ENCODE results near the gene GOLGA3.

The GOLGA3 gene

DNA sequence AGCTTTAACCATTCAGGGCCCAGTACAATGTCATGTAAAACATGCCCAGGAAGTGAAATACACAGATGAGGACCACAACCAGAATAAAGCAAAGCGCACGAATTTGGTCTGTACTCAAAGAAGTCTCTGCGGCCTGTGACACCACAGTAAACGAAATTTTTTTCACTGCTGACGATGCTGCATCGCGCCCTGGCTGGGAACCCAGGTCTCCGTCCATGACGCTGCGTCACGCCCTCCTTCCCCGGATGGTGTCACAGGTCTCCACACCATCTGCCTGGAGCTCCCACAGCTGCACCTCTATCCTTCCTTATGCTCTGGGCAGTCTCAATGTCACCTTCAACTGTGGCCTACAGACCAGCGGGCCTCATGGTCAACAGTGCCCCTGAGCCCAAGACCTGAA, 84.8 kb downstream of the GOLGA3 start:
- DNase-seq (ENCODE audit: low read depth): no peak

GRCh38 chr12:132741620-132742019, 87.0 kb downstream of the GOLGA3 start:
- DNase-seq (ENCODE audit: low read depth): no peak

DNA sequence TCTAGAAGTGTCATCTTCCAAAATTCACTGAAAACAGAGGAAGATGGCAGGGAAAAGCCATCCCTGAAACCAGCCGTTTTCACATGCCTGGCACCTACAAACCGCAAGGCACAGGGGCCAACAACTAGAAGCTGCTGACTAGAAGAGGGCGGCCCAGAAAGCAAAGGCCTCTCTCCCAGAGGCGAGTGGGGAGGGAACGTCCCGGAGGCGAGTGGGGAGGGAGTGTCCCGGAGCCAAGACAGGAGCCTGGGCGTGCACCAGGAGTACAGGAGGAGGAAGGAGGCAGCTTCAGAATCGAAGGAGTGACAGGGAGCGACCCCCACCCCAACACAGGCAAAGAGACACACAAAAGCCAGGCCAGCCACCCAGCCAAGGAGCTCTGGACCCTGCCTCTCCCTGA, 88.0 kb downstream of the GOLGA3 start:
- no peak for DNase-seq (ENCODE audit: low read depth)

GRCh38 chr12:132740313-132740646, 88.4 kb downstream of the GOLGA3 start:
- no peak for DNase-seq (ENCODE audit: low read depth)

DNA sequence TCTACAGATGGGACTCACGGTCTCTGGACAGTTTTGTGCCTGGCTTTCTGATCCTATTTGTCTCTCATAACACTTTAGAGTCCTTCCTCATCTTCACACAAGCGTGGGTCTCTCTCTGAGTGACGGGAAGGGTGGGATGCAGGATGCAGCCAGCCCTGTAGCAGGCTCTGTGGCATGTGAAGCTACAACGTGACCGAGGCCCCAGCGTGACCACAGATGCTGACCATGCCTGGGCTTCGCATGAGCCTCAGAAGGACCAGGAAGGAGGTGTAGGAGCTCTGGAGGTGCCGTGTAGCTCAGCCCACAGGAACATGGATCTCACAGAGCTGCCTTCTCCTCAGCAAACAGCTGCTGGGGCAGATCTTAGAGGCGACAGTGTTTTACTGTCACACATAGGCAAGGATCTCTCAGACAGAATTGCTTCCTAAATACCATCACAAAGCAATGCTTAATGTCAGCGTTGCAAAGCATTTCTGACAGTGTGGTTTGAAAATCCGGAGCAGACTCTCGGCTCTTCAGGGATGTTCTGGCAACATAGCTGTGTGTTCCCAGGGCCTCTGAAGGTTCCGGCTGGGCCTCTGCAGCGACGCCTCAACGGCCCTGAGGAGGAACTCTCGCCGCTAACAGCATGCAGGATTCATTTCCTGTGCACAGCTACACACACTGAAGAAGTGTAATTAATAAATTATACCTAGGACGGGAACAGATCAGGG, 88.9 kb downstream of the GOLGA3 start:
- DNase-seq (ENCODE audit: low read depth): no peak

DNA sequence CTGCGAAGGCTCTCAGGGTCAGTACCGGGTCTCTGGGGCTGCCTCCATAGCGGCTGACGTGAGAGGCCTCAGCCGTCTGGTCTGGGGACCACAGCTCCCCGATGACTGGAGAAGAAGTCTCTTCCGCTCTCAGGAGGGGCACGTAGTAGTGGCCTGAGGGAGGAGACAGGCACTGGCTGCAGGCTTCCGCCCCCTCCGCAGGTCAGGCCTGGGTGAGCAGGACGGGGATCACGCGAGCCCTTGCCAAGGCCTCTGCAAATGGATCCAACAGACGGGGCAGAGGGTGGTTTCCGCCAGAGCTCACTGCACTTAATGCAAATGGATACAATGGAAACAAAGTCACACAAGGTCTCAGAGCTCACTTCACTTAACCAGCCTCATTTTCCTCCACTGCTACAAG, 91.8 kb downstream of the GOLGA3 start:
- DNase-seq (ENCODE audit: low read depth): no peak

GRCh38 chr12:132736378-132736777, 92.3 kb downstream of the GOLGA3 start:
- DNase-seq (ENCODE audit: low read depth): no peak

DNA sequence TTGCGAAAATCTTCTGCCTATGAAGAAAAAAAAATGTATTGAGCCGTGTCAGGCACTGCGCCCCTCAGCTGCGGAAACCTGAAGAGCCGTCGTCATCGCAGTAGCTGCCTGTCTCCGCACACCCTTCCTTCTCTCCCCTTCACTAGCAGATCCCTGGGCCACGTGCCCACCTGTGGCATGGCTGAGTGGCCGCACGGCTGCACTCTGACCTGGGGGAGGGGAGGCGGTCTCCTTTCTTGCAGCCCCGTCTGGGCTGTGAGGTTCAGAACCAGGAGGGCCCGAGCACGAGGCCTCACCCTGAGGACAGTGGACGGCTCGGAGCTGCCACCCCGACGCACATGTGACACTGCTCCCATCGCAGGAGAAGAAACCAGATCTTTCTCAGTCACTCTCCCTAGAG, 93.2 kb downstream of the GOLGA3 start:
- DNase-seq (ENCODE audit: low read depth): no peak

DNA sequence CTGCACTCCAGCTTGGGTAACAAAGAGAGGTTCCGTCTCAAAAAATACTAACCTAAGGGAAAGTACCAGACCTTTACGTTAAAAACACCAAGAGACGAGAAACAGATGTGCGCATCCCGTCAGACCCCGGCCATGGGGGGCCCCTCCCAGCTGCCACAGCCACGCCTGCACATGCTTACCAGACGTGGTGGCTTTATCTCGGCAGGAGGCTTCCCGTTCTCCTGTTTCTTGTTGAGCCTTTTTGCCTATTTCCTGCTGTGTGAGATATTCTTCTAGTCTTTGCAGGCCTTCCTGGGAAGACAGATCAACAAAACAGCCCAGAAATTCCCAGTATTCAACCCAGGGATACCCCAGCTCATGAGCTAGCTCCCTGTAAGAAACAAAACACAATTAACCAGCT, 94.5 kb downstream of the GOLGA3 start:
- no peak for DNase-seq (ENCODE audit: low read depth)

DNA sequence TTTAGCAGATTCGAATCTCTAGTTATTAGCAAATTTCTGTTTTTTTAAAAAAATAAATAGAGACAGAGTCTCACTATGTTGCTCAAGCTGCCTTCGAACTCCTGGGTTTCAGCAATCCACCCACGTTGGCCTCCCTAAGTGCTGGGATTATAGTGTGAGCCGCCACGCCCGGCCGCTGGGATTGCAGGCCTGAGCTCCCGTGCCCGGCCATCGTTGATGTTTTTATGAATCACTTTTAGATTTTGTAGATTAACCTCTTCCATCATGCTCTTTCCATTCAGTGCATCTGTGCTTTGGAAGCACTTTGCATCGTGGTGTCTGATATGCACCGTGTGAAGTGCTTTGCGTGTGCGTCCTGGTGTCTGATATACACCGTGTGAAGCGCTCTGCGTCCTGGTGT, 97.1 kb downstream of the GOLGA3 start:
- no peak for DNase-seq (ENCODE audit: low read depth)

- DNase-seq (ENCODE audit: low read depth): no peak
These were observed 98.3 kb downstream of the GOLGA3 start for GRCh38 chr12:132730353-132730752.

- no peak for DNase-seq (ENCODE audit: low read depth)
These were observed 98.9 kb downstream of the GOLGA3 start for GRCh38 chr12:132729541-132730320.

DNA sequence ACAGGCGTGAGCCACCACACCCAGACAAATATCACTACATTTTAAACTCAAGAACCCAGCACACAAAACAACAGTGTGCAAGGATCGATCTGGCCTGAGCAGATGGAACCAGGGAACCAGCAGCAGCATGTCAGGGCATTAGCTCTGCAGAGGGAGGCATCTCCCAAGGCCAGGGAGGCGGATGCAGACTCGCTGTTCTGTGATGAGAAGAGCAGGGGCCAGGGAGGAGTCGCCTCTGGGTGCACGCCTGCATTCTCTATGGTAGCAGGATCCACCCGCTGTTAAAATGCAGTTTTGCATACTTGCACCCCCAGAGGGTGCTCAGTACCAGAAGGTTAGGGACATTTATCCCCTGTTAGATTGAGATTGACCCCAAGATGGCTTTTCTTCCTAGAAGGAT, 100.2 kb downstream of the GOLGA3 start:
- no peak for DNase-seq (ENCODE audit: low read depth)

- DNase-seq (ENCODE audit: low read depth): no peak
These were observed 101.4 kb downstream of the GOLGA3 start for GRCh38 chr12:132727091-132727794.

- no peak for DNase-seq (ENCODE audit: low read depth)
These were observed 102.3 kb downstream of the GOLGA3 start for GRCh38 chr12:132726386-132726785.

DNA sequence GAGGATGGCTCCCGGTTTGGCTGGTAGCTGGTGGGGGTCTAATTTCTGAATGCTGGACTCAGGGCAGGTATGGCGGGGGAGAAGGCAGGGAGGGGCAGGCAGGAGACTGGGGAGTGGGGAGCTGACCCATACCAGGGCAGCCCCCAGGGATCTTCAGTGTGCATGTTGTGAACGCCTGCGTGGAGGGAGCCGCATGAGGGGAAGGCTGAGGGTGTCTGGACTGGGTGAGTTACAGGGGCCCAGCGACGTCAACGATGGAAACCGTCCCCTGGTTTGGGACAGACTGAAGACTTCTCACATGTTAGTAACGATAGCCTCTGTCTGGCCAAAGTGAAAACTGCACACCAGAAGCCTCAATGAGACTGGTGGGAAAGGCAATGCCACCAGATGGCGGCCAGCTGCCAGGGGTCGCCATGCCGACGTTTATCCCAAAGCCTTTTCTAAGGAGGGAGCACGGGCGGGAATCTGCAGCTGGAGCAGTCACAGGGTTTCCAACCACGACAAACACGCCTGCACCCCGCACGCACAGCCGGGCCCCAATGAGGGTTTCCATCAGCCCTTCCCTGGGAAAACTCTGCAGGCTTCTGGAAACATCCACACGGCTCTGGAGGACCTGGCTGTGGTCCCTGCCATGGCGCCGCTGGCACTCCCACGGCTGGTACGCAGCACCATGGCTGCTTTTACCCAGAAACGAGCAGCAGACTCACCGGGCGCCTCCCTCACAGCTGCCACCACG, 104.0 kb downstream of the GOLGA3 start:
- no peak for DNase-seq (ENCODE audit: low read depth)

DNA sequence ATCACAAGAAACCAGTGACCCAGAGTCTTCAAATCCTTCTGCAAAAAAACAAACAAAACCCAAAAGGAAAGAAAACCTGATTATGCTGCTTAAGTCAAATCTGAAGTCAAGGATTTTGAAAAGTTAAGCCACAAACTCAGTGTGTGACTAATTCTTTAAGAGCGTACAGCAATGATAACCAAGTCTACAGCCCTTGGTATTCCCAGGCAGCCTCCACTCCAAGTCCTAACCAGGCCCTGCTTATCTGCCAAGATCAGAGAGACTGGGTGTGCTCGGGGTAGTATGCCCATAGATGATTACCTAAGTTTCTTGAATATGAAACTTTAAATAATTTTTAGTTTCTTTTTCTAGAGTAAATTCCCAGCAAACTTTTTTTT, 104.9 kb downstream of the GOLGA3 start:
- DNase-seq (ENCODE audit: low read depth): no peak

DNA sequence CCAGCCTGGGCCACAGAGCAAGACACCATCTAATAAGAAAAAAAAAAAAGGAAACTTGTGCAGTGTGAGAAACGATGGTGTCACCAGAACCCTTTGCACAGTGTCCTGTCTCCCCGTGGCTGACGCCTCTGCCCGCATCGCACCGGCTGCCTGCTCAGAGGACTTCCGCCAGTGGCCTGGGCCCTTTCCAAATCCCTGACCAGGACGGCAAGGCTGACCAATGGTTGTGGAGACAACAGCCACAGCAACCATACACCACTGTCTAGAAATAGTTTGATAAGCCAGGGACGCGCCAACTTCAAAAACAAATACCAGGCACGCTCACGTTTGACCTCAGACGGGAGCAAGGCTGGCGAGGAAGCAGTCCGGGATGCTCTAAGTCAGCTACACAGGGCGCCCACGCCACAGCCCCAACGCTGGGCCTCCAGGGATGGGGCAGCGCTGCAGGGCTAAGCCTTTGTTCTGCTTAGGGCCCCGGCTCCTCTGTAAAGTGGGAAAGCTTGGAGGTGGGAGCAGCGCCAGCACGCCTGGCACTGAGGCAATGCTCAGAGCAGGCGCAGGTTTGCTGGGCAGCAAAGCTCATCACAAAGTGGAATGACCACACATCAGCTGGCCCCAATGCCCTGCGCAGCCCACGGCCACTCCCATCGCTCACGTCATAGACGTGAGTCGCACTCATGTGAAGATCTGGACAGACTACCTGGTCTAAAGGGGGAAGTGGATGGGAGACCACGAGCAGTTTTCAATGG, 105.5 kb downstream of the GOLGA3 start:
- no peak for DNase-seq (ENCODE audit: low read depth)

DNA sequence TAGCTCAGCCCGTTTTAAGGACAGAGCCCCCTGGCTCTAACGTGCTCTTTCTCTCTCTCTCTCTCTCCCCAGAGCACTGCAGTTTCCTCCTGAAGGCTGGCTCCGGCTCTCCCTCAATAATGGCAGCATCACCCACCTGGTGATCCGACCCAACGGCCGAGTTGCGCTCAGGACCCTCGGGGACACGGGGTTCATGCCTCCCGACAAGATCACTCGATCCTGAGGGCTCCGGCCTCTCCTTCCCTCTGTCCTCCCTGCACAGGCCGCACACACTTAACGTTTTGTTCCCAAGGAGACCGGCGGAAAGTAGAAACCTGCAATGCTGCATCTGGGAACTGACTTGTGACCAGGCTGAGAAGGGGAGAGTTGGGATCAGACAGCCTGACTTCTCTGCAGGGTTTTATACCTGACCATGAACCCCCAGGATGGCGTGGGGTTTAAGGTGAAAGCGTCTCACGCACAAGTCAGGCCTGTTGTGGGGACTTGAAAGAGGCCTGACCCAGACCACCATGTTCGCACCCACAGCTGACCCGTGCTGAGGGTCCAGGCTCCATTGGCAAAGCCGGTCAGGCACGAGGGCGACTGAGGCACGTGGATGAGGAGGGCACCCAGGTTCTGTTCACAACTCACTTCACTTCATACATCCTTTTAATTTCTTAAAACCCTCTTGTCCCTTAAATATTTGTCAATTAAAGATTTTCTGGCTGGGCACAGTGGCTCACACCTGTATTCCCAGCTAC, 107.9 kb downstream of the GOLGA3 start:
- no peak for DNase-seq (ENCODE audit: low read depth)

DNA sequence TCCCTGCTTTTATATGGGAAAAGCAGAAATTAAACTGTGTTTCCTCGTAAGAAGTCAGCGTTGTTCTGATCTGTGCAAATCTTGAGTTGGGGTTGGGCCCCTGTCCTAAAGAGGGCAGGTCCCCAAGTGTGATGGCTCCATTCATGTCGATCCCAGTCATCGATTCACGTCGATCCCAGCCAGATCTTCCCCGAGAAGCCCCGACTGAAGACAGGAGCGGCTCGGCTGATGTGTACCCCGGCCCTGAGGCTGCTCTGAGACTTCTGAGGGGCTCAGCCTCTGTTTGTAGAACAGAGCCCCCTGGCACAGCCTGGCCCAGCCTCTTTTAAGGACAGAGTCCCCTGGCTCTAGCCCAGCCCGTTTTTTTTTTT, 108.7 kb downstream of the GOLGA3 start:
- no peak for DNase-seq (ENCODE audit: low read depth)
